SK-N-SH (cell line): ENCODE results near the gene FAM219A.

Experiments
- USF2 ChIP-seq: fragments of 150-350 bp; IDR thresholded peaks from 2 replicates; pipeline ENCODE4 v1.6.1; 2017; ENCODE audit warnings: antibody characterized with exemption, low read length, low read depth, borderline replicate concordance
- TF ChIP-seq, protein P1 (sequence below): fragments of 200-600 bp; sonication (generic); IDR thresholded peaks from 2 replicates; pipeline ENCODE4 v1.6.1; 2017; ENCODE audit warnings: antibody characterized with exemption, mild to moderate bottlenecking, moderate library complexity

DNA sequence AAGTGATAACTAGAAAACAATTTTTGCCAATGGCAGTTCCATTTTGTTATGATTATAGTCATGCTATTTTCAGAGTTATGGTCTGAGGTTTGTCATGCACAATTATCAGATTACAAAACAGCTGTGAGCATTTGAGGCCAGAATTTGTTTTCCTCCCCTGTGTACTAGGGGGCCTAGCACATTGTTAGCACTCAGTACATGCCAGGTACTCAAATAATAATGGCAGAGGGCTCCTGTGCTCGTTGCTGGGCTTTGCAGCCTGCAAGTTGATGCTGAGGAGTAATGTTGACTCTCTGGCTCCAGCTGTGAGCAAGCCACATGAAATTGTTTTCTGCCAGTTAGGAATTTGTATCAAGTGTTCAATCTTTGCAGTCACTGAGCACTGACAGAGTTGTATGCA is 7.1 kb upstream of the FAM219A start:
- TF ChIP-seq, protein P1, sequence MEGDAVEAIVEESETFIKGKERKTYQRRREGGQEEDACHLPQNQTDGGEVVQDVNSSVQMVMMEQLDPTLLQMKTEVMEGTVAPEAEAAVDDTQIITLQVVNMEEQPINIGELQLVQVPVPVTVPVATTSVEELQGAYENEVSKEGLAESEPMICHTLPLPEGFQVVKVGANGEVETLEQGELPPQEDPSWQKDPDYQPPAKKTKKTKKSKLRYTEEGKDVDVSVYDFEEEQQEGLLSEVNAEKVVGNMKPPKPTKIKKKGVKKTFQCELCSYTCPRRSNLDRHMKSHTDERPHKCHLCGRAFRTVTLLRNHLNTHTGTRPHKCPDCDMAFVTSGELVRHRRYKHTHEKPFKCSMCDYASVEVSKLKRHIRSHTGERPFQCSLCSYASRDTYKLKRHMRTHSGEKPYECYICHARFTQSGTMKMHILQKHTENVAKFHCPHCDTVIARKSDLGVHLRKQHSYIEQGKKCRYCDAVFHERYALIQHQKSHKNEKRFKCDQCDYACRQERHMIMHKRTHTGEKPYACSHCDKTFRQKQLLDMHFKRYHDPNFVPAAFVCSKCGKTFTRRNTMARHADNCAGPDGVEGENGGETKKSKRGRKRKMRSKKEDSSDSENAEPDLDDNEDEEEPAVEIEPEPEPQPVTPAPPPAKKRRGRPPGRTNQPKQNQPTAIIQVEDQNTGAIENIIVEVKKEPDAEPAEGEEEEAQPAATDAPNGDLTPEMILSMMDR: no peak
- TF ChIP-seq USF2: no peak
